DOHH2 (cell line): ENCODE data around the gene CORO6.

Experiments
- CTCF ChIP-seq: fragments of 200-600 bp; sonication (generic); IDR thresholded peaks from one replicate; pipeline ENCODE4 v1.5.1; 2014; ENCODE audit warnings: antibody characterized with exemption, mild to moderate bottlenecking, low read depth, low read length; ENCODE audit not compliant: poor library complexity, severe bottlenecking
- EZH2phosphoT487 ChIP-seq: fragments of 200-600 bp; sonication (generic); IDR thresholded peaks from 2 replicates; pipeline ENCODE4 v1.6.1; 2017; ENCODE audit warnings: borderline replicate concordance, mild to moderate bottlenecking, antibody characterized with exemption, low read length, moderate library complexity, mixed read lengths

GRCh38 chr17:29574732-29575510 is 47.8 kb downstream of the CORO6 start:
- TF ChIP-seq CTCF (no peak), EZH2phosphoT487 (no peak)
